Measurements from ENCODE around the gene GALNT10.

Gene GALNT10

GRCh38 chr5:154196955-154197652 is 6.6 kb downstream of the GALNT10 start:
- Histone ChIP-seq H3K27ac (ENCODE audit: insufficient read depth, low read length, poor library complexity, severe bottlenecking) (peak overlapping the region; percentile 49), H3K36me3 (ENCODE audit: control insufficient read depth, insufficient read depth, low read length) (no peaks in the 10 kb centered on the region), H3K27me3 (replicated peaks; ENCODE audit: control insufficient read depth, insufficient read depth, low read length, poor library complexity, severe bottlenecking) (no peaks in the 10 kb centered on the region), H3K4me1 (ENCODE audit: control insufficient read depth, insufficient read depth, low read length, poor library complexity, severe bottlenecking) (peaks cover 29% of the 10 kb centered on the region), H3K9me3 (ENCODE audit: control insufficient read depth, low read length) (no peaks in the 10 kb centered on the region), H3K4me3 (ENCODE audit: insufficient read depth, low read depth, low read length, poor library complexity, severe bottlenecking) (no peak overlapping the region)
- DNase-seq = no peak

GRCh38 chr5:154197801-154198491 is 7.4 kb downstream of the GALNT10 start:
- DNase-seq = peak; percentile 32 to 53 (median 52)
- no peaks in the 10 kb centered on the region for H3K27me3 ChIP-seq (replicated peaks; ENCODE audit: control insufficient read depth, insufficient read depth, low read length, poor library complexity, severe bottlenecking)
- H3K9me3 ChIP-seq (ENCODE audit: control insufficient read depth, low read length) = no peaks in the 10 kb centered on the region
- H3K36me3 ChIP-seq (ENCODE audit: control insufficient read depth, insufficient read depth, low read length) = no peaks in the 10 kb centered on the region
- peaks cover 34% of the 10 kb centered on the region for H3K4me1 ChIP-seq (ENCODE audit: control insufficient read depth, insufficient read depth, low read length, poor library complexity, severe bottlenecking)
- H3K4me3 ChIP-seq (ENCODE audit: insufficient read depth, low read depth, low read length, poor library complexity, severe bottlenecking) = no peak overlapping the region
- peak overlapping the region; percentile 49 for H3K27ac ChIP-seq (ENCODE audit: insufficient read depth, low read length, poor library complexity, severe bottlenecking)

GRCh38 chr5:154198611-154199230 is 8.2 kb downstream of the GALNT10 start:
- peaks cover 35% of the 10 kb centered on the region for H3K4me1 ChIP-seq (ENCODE audit: control insufficient read depth, insufficient read depth, low read length, poor library complexity, severe bottlenecking)
- H3K27ac ChIP-seq (ENCODE audit: insufficient read depth, low read length, poor library complexity, severe bottlenecking) = peak overlapping the region; percentile 49
- no peaks in the 10 kb centered on the region for H3K27me3 ChIP-seq (replicated peaks; ENCODE audit: control insufficient read depth, insufficient read depth, low read length, poor library complexity, severe bottlenecking)
- H3K36me3 ChIP-seq (ENCODE audit: control insufficient read depth, insufficient read depth, low read length) = no peaks in the 10 kb centered on the region
- no peaks in the 10 kb centered on the region for H3K9me3 ChIP-seq (ENCODE audit: control insufficient read depth, low read length)
- H3K4me3 ChIP-seq (ENCODE audit: insufficient read depth, low read depth, low read length, poor library complexity, severe bottlenecking) = no peak overlapping the region
- DNase-seq = no peak

- H3K4me3 ChIP-seq (ENCODE audit: insufficient read depth, low read depth, low read length, poor library complexity, severe bottlenecking) = no peak overlapping the region
- no peaks in the 10 kb centered on the region for H3K9me3 ChIP-seq (ENCODE audit: control insufficient read depth, low read length)
- H3K4me1 ChIP-seq (ENCODE audit: control insufficient read depth, insufficient read depth, low read length, poor library complexity, severe bottlenecking) = peaks cover 35% of the 10 kb centered on the region
- no peaks in the 10 kb centered on the region for H3K27me3 ChIP-seq (replicated peaks; ENCODE audit: control insufficient read depth, insufficient read depth, low read length, poor library complexity, severe bottlenecking)
- no peak for DNase-seq
- H3K36me3 ChIP-seq (ENCODE audit: control insufficient read depth, insufficient read depth, low read length) = no peaks in the 10 kb centered on the region
- peak overlapping the region; percentile 49 for H3K27ac ChIP-seq (ENCODE audit: insufficient read depth, low read length, poor library complexity, severe bottlenecking)
These were observed 8.7 kb downstream of the GALNT10 start for GRCh38 chr5:154199263-154199662.

- H3K36me3 ChIP-seq (ENCODE audit: control insufficient read depth, insufficient read depth, low read length) = no peaks in the 10 kb centered on the region
- DNase-seq = no peak
- no peak overlapping the region for H3K4me3 ChIP-seq (ENCODE audit: insufficient read depth, low read depth, low read length, poor library complexity, severe bottlenecking)
- peak overlapping the region; percentile 49 for H3K27ac ChIP-seq (ENCODE audit: insufficient read depth, low read length, poor library complexity, severe bottlenecking)
- H3K27me3 ChIP-seq (replicated peaks; ENCODE audit: control insufficient read depth, insufficient read depth, low read length, poor library complexity, severe bottlenecking) = no peaks in the 10 kb centered on the region
- no peaks in the 10 kb centered on the region for H3K9me3 ChIP-seq (ENCODE audit: control insufficient read depth, low read length)
- H3K4me1 ChIP-seq (ENCODE audit: control insufficient read depth, insufficient read depth, low read length, poor library complexity, severe bottlenecking) = peaks cover 35% of the 10 kb centered on the region
These were observed 9.2 kb downstream of the GALNT10 start for GRCh38 chr5:154199671-154200220.

GRCh38 chr5:154200221-154200620 is 9.7 kb downstream of the GALNT10 start:
- no peak for DNase-seq
- Histone ChIP-seq H3K9me3 (ENCODE audit: control insufficient read depth, low read length) (no peaks in the 10 kb centered on the region), H3K4me1 (ENCODE audit: control insufficient read depth, insufficient read depth, low read length, poor library complexity, severe bottlenecking) (peaks cover 35% of the 10 kb centered on the region), H3K36me3 (ENCODE audit: control insufficient read depth, insufficient read depth, low read length) (no peaks in the 10 kb centered on the region), H3K27me3 (replicated peaks; ENCODE audit: control insufficient read depth, insufficient read depth, low read length, poor library complexity, severe bottlenecking) (no peaks in the 10 kb centered on the region), H3K27ac (ENCODE audit: insufficient read depth, low read length, poor library complexity, severe bottlenecking) (no peak overlapping the region), H3K4me3 (ENCODE audit: insufficient read depth, low read depth, low read length, poor library complexity, severe bottlenecking) (no peak overlapping the region)

GRCh38 chr5:154201108-154201769 is 10.7 kb downstream of the GALNT10 start:
- Histone ChIP-seq H3K27me3 (replicated peaks; ENCODE audit: control insufficient read depth, insufficient read depth, low read length, poor library complexity, severe bottlenecking) (no peaks in the 10 kb centered on the region), H3K4me1 (ENCODE audit: control insufficient read depth, insufficient read depth, low read length, poor library complexity, severe bottlenecking) (peaks cover 35% of the 10 kb centered on the region), H3K36me3 (ENCODE audit: control insufficient read depth, insufficient read depth, low read length) (no peaks in the 10 kb centered on the region), H3K4me3 (ENCODE audit: insufficient read depth, low read depth, low read length, poor library complexity, severe bottlenecking) (no peak overlapping the region), H3K9me3 (ENCODE audit: control insufficient read depth, low read length) (no peaks in the 10 kb centered on the region), H3K27ac (ENCODE audit: insufficient read depth, low read length, poor library complexity, severe bottlenecking) (no peak overlapping the region)
- DNase-seq = no peak

- peaks cover 27% of the 10 kb centered on the region for H3K4me1 ChIP-seq (ENCODE audit: control insufficient read depth, insufficient read depth, low read length, poor library complexity, severe bottlenecking)
- peak overlapping the region; percentile 53 for H3K27ac ChIP-seq (ENCODE audit: insufficient read depth, low read length, poor library complexity, severe bottlenecking)
- no peaks in the 10 kb centered on the region for H3K36me3 ChIP-seq (ENCODE audit: control insufficient read depth, insufficient read depth, low read length)
- no peak for DNase-seq
- H3K9me3 ChIP-seq (ENCODE audit: control insufficient read depth, low read length) = no peaks in the 10 kb centered on the region
- no peaks in the 10 kb centered on the region for H3K27me3 ChIP-seq (replicated peaks; ENCODE audit: control insufficient read depth, insufficient read depth, low read length, poor library complexity, severe bottlenecking)
- peak overlapping the region; percentile 35 for H3K4me3 ChIP-seq (ENCODE audit: insufficient read depth, low read depth, low read length, poor library complexity, severe bottlenecking)
These were observed 12.1 kb downstream of the GALNT10 start for GRCh38 chr5:154202379-154203260.

Data from effector memory CD4-positive, alpha-beta T cell (primary cell).